Loucy (cell line): ENCODE measurements around the gene KLRB1.
"Not testable (repeated sequence)": the region's sequence is repeated elsewhere in the genome, so short reads cannot be mapped to it uniquely, and the experiment has no call there.

Experiments
- CTCF ChIP-seq: fragments of 200-600 bp; sonication (generic); conservative IDR thresholded peaks from 2 replicates; pipeline ENCODE4 v1.5.1; 2014; ENCODE audit warnings: mild to moderate bottlenecking, antibody characterized with exemption, low read length
- EZH2phosphoT487 ChIP-seq: fragments of 200-600 bp; IDR thresholded peaks from 2 replicates; pipeline ENCODE4 v1.6.1; 2018; ENCODE audit warnings: antibody characterized with exemption, mild to moderate bottlenecking, moderate library complexity, borderline replicate concordance

GRCh38 chr12:9644985-9645551, 37.4 kb upstream of the KLRB1 start:
- not testable (repeated sequence) for TF ChIP-seq CTCF, EZH2phosphoT487
